GM12878 (cell line): ENCODE measurements around the gene VPS29. TPM values are rescaled to one million over a fixed set of nuclear protein-coding genes. Genes with fewer than 3 reads are reported as not detected.

ENCODE experiments used
- ASH2L ChIP-seq: fragments of 300-600, 200-600 bp; sonication (generic); IDR thresholded peaks from 2 replicates; pipeline ENCODE4 v1.6.1; 2017; ENCODE audit warnings: low read depth, mild to moderate bottlenecking, borderline replicate concordance
- ATF7 ChIP-seq: fragments of 450-650 bp; IDR thresholded peaks from 2 replicates; pipeline ENCODE4 v1.6.1; 2016; ENCODE audit warnings: low read depth, mild to moderate bottlenecking
- BHLHE40 ChIP-seq, 2 experiments: fragments of 450-650 bp in 1 of 2; IDR thresholded peaks; 2 replicates each; pipeline ENCODE4 v1.6.1; 2011 to 2017; ENCODE audit warnings: low read depth in 2 of 2, borderline replicate concordance in 1 of 2, improper control_type of control experiment in 1 of 2, low read length in 1 of 2, mild to moderate bottlenecking in 1 of 2
- CBX3 ChIP-seq: fragments of 200-600 bp; sonication (generic); IDR thresholded peaks from 2 replicates; pipeline ENCODE4 v1.6.1; 2016; ENCODE audit warnings: low read depth, borderline replicate concordance
- CBX5 ChIP-seq: sonication (generic); IDR thresholded peaks from 2 replicates; pipeline ENCODE4 v1.6.1; 2016; ENCODE audit warnings: low read depth, moderate library complexity, mild to moderate bottlenecking, inconsistent platforms
- CREM ChIP-seq: IDR thresholded peaks from 2 replicates; pipeline ENCODE4 v1.6.1; 2014; ENCODE audit warnings: antibody characterized with exemption, low read depth
- CTCF ChIP-seq, 3 experiments: IDR thresholded peaks in 2 of 3; conservative IDR thresholded peaks in 1 of 3; 2 replicates each; pipeline ENCODE4 v1.5.1; 2011; ENCODE audit warnings: low read depth in 3 of 3, low read length in 3 of 3, mild to moderate bottlenecking in 3 of 3, control low read depth in 2 of 3, moderate library complexity in 2 of 3, inconsistent platforms in 1 of 3, mixed read lengths in 1 of 3; ENCODE audit not compliant: control insufficient read depth in 2 of 3, insufficient read depth in 1 of 3; ENCODE audit errors: extremely low read depth in 1 of 3
- E2F8 ChIP-seq: fragments of 450-650 bp; IDR thresholded peaks from 2 replicates; pipeline ENCODE4 v1.6.1; 2018; ENCODE audit warnings: mild to moderate bottlenecking, low read depth, moderate library complexity; ENCODE audit not compliant: partially characterized antibody
- ESRRA ChIP-seq: IDR thresholded peaks from 2 replicates; pipeline ENCODE4 v1.6.1; 2012; ENCODE audit warnings: mild to moderate bottlenecking, low read length, improper control_type of control experiment
- HDAC6 ChIP-seq: fragments of 200-600 bp; sonication (generic); IDR thresholded peaks from one replicate; pipeline ENCODE4 v1.8.0; 2017; ENCODE audit warnings: antibody characterized with exemption; ENCODE audit not compliant: unreplicated experiment
- IRF4 ChIP-seq: IDR thresholded peaks from 2 replicates; pipeline ENCODE4 v1.6.1; 2011; ENCODE audit warnings: low read depth, low read length
- JUNB ChIP-seq: IDR thresholded peaks from 2 replicates; pipeline ENCODE4 v1.6.1; 2016; ENCODE audit warnings: antibody characterized with exemption, mild to moderate bottlenecking
- KLF5 ChIP-seq: fragments of 450-650 bp; IDR thresholded peaks from 2 replicates; pipeline ENCODE4 v1.6.1; 2014; ENCODE audit warnings: mild to moderate bottlenecking; ENCODE audit not compliant: partially characterized antibody
- NFIC ChIP-seq: IDR thresholded peaks from 2 replicates; pipeline ENCODE4 v1.6.1; 2012; ENCODE audit warnings: low read depth, mild to moderate bottlenecking, inconsistent platforms, low read length, moderate library complexity
- REST ChIP-seq: IDR thresholded peaks from 2 replicates; pipeline ENCODE4 v1.6.1; 2012; ENCODE audit warnings: mild to moderate bottlenecking, low read depth, low read length
- SMAD5 ChIP-seq: IDR thresholded peaks from 2 replicates; pipeline ENCODE4 v1.6.1; 2016; ENCODE audit warnings: antibody characterized with exemption, low read depth
- SMC3 ChIP-seq: IDR thresholded peaks from 2 replicates; pipeline ENCODE4 v1.6.1; 2011; ENCODE audit warnings: low read length, improper control_type of control experiment, borderline replicate concordance
- ZBTB4 ChIP-seq: fragments of 450-650 bp; formaldehyde crosslinking; IDR thresholded peaks from 2 replicates; pipeline ENCODE4 v1.4.0; 2022; ENCODE audit warnings: mild to moderate bottlenecking, moderate library complexity
- polyA plus RNA-seq, 11 experiments: library from polyadenylated mRNA; depleted of rRNA in 4 of 11; unstranded in 6 of 11; stranded (reverse) in 5 of 11; fragments of >200 nt; fragmentation: Nextera tagmentation in 4 of 11; fragmentation: Illumina TruSeq in 1 of 11; extraction: Ambion mirVana in 4 of 11; extraction: Trizol in 1 of 11; gene quantifications; 1 replicate in 1 of 11; 2 replicates in 10 of 11; pipeline versions ENCODE4 v1.2.1 to v1.2.3, GENCODE V29; 2011 to 2016; ENCODE audit warnings: inconsistent platforms in 2 of 11, missing spikeins in 2 of 11, low read depth in 1 of 11
- total RNA-seq, 4 experiments: library from RNA; depleted of rRNA in 3 of 4; stranded (reverse); fragments of >200 nt in 3 of 4; fragmentation: Illumina TruSeq in 1 of 4; extraction: Trizol in 1 of 4; gene quantifications; 2 replicates each; pipeline versions ENCODE4 v1.2.1 to v1.2.3, GENCODE V29; 2013 to 2021

Gene VPS29
- total and polyA plus RNA-seq, 10 of the 15 experiments (the other 5 are each of a cell fraction or from before 2014, with no cell fraction given), result 65.3 to 405 (median 206) TPM

- TF ChIP-seq KLF5 (peak; percentile 62), IRF4 (0 out of 2 replicates have a peak, but pooled peaks have one; percentile 64), CBX5 (peak; percentile 73; the same call in 1 of the 2 replicates), ATF7 (peak; percentile 72), SMC3 (peak; percentile 70), E2F8 (peak; percentile 81), BHLHE40 (IDR thresholded peaks at IDR 0.05; ENCODE audit: borderline replicate concordance in 1 of 2, low read depth in 2 of 2, low read length in 1 of 2) (peak; percentile 26 to 57; a peak in 3 of 4 replicates), SMAD5 (peak; percentile 90), NFIC (no peak; the same call in 1 of the 2 replicates), CREM (peak; percentile 71), JUNB (no peak), HDAC6 (no peak), ZBTB4 (no peak), CBX3 (no peak), ESRRA (no peak), CTCF (IDR thresholded peaks at IDR 0.05 in 2 of 3, conservative IDR thresholded peaks at IDR 0.05 in 1 of 3; ENCODE audit: control insufficient read depth in 2 of 3, extremely low read depth in 1 of 3, insufficient read depth in 1 of 3, low read depth in 3 of 3, low read length in 3 of 3) (peak; percentile 92 to 99 (median 94)), ASH2L (0 out of 2 replicates have a peak, but pooled peaks have one; percentile 41), REST (no peak)
Measured at GRCh38 chr12:110449799-110450497, 52.0 kb downstream of the VPS29 start, which contains the start of gene ARPC3 (continued).
